ENCODE results near the gene NIT1.

- TF ChIP-seq CTCF (IDR thresholded peaks at IDR 0.05) (no peak), POLR2A (IDR thresholded peaks at IDR 0.05) (no peak), EP300 (IDR thresholded peaks at IDR 0.05) (no peak), POLR2AphosphoS5 (IDR thresholded peaks at IDR 0.05) (no peak)
Observed at GRCh38 chr1:161145832-161146231, 27.9 kb downstream of the NIT1 start.
